HG02763 (cell line): Measurements from ENCODE around the gene TAF11.
"Not testable (repeated sequence)": the region's sequence is repeated elsewhere in the genome, so short reads cannot be mapped to it uniquely, and the experiment has no call there.

Experiments used
- ATAC-seq: cut with Tn5 transposase; IDR thresholded peaks from one replicate; pipeline ENCODE4 v1.9.1; 2021; ENCODE audit warnings: mild to moderate bottlenecking, moderate library complexity; ENCODE audit not compliant: unreplicated experiment

TAF11 gene

GRCh38 chr6:34867484-34867883 is 20.4 kb downstream of the TAF11 start:
- no peak for ATAC-seq

GRCh38 chr6:34866509-34866908 is 21.3 kb downstream of the TAF11 start:
- no peak for ATAC-seq

- ATAC-seq, result no peak
Measured at GRCh38 chr6:34865107-34865506, 22.7 kb downstream of the TAF11 start.

GRCh38 chr6:34864007-34864406 is 23.8 kb downstream of the TAF11 start:
- ATAC-seq, result no peak

GRCh38 chr6:34860776-34861175 is 27.1 kb downstream of the TAF11 start:
- no peak for ATAC-seq

GRCh38 chr6:34859951-34860350 is 27.9 kb downstream of the TAF11 start:
- ATAC-seq, result no peak

GRCh38 chr6:34858681-34859080 is 29.2 kb downstream of the TAF11 start:
- ATAC-seq, result no peak

GRCh38 chr6:34855463-34855862 is 32.4 kb downstream of the TAF11 start:
- no peak for ATAC-seq

GRCh38 chr6:34852406-34853085 is 35.3 kb downstream of the TAF11 start:
- no peak for ATAC-seq

GRCh38 chr6:34851361-34851760 is 36.5 kb downstream of the TAF11 start:
- no peak for ATAC-seq

GRCh38 chr6:34849066-34849465 is 38.8 kb downstream of the TAF11 start:
- ATAC-seq, result not testable (repeated sequence)

GRCh38 chr6:34839666-34840352 is 48.0 kb downstream of the TAF11 start:
- no peak for ATAC-seq

GRCh38 chr6:34837528-34837927 is 50.3 kb downstream of the TAF11 start:
- ATAC-seq, result no peak

- ATAC-seq, result no peak
Measured at GRCh38 chr6:34836451-34836850, 51.4 kb downstream of the TAF11 start.

GRCh38 chr6:34836008-34836407 is 51.8 kb downstream of the TAF11 start:
- ATAC-seq, result no peak

- ATAC-seq, result no peak
Measured at GRCh38 chr6:34834789-34835518, 52.9 kb downstream of the TAF11 start.

- ATAC-seq, result no peak
Measured at GRCh38 chr6:34832942-34833341, 54.9 kb downstream of the TAF11 start.

GRCh38 chr6:34829137-34829536 is 58.7 kb downstream of the TAF11 start:
- ATAC-seq, result no peak
